ENCODE data around the gene PILRB.
"Not testable (repeated sequence)": the region's sequence is repeated elsewhere in the genome, so short reads cannot be mapped to it uniquely, and the experiment has no call there.

PILRB gene

DNA sequence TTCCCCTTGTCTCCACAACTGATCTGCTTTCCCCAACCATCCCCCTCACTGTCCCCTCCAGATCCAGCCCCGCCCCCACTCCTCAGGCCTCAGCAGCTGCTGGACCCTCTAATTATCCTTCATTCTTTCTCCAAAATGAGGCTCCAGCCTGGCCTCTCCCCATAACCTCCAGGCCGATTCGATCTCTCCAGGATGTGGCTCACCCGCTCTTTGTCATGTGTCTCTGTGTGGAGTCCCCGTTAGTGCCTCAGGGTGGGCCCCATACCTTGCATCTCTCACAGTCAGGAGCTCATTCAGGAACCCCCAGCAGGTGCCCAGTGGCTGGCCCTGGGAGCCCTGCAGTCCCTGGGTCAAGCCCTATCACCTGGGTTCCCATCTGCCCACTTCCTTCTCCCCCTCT, 16.7 kb downstream of the PILRB start:
- no peaks in the 10 kb centered on the region for H3K36me3 ChIP-seq
- H3K4me1 ChIP-seq: no peaks in the 10 kb centered on the region; the same call in 1 of the 2 replicates
- DNase-seq: no peak
- H3K9me3 ChIP-seq: no peaks in the 10 kb centered on the region
- no peak overlapping the region for H3K4me3 ChIP-seq (ENCODE audit: low read depth, low read length)
- TF ChIP-seq, protein P1, sequence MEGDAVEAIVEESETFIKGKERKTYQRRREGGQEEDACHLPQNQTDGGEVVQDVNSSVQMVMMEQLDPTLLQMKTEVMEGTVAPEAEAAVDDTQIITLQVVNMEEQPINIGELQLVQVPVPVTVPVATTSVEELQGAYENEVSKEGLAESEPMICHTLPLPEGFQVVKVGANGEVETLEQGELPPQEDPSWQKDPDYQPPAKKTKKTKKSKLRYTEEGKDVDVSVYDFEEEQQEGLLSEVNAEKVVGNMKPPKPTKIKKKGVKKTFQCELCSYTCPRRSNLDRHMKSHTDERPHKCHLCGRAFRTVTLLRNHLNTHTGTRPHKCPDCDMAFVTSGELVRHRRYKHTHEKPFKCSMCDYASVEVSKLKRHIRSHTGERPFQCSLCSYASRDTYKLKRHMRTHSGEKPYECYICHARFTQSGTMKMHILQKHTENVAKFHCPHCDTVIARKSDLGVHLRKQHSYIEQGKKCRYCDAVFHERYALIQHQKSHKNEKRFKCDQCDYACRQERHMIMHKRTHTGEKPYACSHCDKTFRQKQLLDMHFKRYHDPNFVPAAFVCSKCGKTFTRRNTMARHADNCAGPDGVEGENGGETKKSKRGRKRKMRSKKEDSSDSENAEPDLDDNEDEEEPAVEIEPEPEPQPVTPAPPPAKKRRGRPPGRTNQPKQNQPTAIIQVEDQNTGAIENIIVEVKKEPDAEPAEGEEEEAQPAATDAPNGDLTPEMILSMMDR (IDR thresholded peaks at IDR 0.05; ENCODE audit: low read depth, low read length): no peak
- no peaks in the 10 kb centered on the region for H3K27me3 ChIP-seq

DNA sequence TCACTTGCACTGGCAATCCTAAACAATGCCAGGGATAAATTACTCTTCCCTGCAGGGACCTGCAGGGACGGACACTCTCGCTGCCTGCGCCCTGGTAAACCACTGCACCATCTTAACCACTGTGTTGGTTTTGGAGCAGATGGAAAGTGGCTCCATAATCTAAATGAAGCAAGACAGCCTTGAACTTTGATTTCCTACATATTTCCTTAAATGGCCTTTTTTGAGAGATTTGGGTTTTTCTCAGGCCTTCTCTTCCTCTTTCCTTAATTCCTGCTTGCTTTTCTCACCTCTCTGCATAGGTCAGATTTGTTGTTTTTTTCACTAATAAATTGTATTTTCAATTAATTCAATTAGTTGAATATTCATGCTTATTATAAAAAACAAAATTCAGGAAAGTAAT, 18.1 kb downstream of the PILRB start:
- DNase-seq: no peak
- H3K4me1 ChIP-seq: no peaks in the 10 kb centered on the region; the same call in 1 of the 2 replicates
- no peaks in the 10 kb centered on the region for H3K36me3 ChIP-seq
- no peak overlapping the region for H3K4me3 ChIP-seq (ENCODE audit: low read depth, low read length)
- no peaks in the 10 kb centered on the region for H3K27me3 ChIP-seq
- no peaks in the 10 kb centered on the region for H3K9me3 ChIP-seq
- TF ChIP-seq, protein P1 (IDR thresholded peaks at IDR 0.05; ENCODE audit: low read depth, low read length): no peak

DNA sequence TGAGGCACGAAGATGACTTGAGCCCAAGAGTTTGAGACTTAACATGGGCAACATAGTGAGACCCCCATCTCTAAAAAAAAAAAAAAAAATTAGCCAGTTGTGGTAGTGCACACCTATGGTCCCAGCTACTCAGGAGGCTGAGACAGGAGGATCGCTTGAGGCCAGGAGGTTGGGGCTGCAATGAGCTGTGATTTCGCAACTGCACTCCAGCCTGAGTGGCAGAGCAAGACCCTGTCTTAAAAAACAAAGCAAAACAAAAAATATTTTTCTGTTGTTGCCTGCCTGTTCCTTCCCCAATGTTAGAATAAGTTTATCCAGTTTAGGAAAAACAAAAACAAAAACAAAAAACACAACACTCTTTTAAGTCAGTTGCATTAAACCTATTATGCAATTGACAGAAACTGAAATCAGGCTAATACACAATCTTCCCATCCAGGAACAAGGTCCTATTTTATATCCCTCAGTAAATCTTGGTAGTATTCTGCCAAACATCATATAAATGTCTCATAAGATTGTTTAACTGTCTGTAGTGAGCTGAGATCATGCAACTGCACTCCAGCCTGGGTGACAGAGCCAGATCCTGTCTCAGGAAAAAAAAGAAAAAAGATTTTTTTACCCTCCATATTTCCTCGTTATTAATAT, 20.3 kb downstream of the PILRB start:
- TF ChIP-seq, protein P1 (IDR thresholded peaks at IDR 0.05; ENCODE audit: low read depth, low read length): no peak
- H3K4me3 ChIP-seq (ENCODE audit: low read depth, low read length): no peak overlapping the region
- H3K4me1 ChIP-seq: no peaks in the 10 kb centered on the region; the same call in 1 of the 2 replicates
- no peak for DNase-seq
- no peaks in the 10 kb centered on the region for H3K9me3 ChIP-seq
- no peaks in the 10 kb centered on the region for H3K27me3 ChIP-seq
- no peaks in the 10 kb centered on the region for H3K36me3 ChIP-seq

DNA sequence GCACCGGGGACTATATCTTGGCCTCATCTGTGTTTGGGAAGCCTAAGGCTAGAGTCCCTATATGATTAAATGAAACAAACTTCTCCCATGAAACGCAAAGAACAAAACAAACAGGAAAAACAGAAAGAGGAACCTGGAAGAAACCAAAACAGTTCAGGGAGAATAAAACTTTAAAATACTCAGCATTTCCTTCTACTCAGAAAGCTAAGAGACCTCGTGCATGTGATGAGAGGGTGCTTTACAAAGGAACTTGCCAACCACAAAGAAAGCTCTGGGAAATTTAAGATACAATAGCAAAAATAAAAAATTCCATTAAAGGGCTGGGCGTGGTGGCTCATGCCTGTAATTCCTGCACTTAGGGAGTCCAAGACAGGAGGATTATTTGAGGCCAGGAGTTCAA, 22.3 kb downstream of the PILRB start:
- no peaks in the 10 kb centered on the region for H3K27me3 ChIP-seq
- H3K36me3 ChIP-seq: no peaks in the 10 kb centered on the region
- no peak for DNase-seq
- H3K9me3 ChIP-seq: no peaks in the 10 kb centered on the region
- H3K4me1 ChIP-seq: no peaks in the 10 kb centered on the region; the same call in 1 of the 2 replicates
- TF ChIP-seq, protein P1 (IDR thresholded peaks at IDR 0.05; ENCODE audit: low read depth, low read length): no peak
- H3K4me3 ChIP-seq (ENCODE audit: low read depth, low read length): no peak overlapping the region

DNA sequence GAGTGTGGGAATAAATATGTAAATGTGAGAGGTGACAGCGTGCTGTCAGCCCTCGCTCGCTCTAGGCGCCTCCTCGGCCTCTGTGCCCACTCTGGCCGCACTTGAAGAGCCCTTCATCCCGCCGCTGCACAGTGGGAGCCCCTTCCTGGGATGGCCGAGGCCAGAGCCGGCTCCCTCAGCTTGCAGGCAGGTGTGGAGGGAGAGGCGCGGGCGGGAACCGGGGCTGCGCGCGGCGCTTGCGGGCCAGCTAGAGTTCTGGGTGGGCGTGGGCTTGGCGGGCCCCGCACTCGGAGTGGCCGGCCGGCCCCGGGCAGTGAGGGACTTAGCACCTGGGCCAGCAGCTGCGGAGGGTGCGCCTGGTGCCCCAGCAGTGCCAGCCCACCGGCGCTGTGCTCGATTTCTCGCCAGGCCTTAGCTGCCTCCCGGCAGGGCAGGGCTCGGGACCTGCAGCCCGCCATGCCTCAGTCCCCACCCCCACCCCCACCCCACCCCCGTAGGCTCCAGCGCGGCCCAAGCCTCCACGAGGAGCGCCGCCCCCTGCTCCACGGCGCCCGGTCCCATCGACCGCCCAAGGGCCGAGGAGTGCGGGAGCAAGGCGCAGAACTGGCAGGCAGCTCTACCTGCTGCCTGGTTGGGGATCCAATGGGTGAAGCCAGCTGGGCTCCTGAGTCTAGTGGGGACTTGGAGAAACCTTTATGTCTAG, 23.8 kb downstream of the PILRB start:
- not testable (repeated sequence) for H3K36me3 ChIP-seq; H3K27me3 ChIP-seq; H3K4me1 ChIP-seq; DNase-seq; H3K9me3 ChIP-seq; H3K4me3 ChIP-seq (ENCODE audit: low read depth, low read length)

DNA sequence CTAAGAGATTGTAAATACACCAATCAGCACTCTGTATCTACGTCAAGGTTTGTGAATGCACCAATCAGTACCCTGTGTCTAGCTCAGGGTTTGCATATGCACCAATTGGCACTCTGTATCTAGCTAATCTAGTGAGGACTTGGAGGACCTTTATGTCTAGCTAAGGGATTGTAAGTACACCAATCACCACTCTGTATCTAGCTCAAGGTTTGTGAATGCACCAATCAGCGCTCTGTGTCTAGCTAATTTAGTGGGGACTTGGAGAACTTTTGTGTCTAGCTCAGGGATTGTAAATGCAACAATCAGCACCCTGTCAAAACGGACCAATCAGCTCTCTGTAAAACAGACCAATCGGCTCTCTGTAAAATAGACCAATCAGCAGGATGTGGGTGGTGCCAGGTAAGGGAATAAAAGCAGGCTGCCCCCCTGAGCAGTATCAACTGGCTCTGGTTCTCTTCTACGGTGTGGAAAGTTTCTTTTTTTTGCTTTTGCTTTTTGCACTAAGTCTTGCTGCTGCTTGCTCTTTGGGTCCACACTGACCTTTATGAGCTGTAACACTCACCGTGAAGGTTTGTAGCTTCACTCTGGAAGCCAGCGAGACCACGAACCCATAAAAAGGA, 24.4 kb downstream of the PILRB start:
- H3K27me3 ChIP-seq; H3K9me3 ChIP-seq; H3K4me1 ChIP-seq; H3K36me3 ChIP-seq; H3K4me3 ChIP-seq (ENCODE audit: low read depth, low read length): not testable (repeated sequence)
- DNase-seq: peak; percentile 17

Measured in BE2C (cell line).